Calu3 (cell line): ENCODE data around the gene DHCR24. TPM values are rescaled to one million over a fixed set of nuclear protein-coding genes. Genes with fewer than 3 reads are reported as not detected.

Source experiments
- BruUV-seq: library from RNA; stranded (reverse); fragments of 400-500 nt; replicated peaks from 2 replicates; lab custom pipeline; 2021; lab: Mats Ljungman, UMichigan
- CTCF ChIA-PET: fragments of 300-600 bp; sonication (Branson Sonifier 250); formaldehyde crosslinking; loops from one replicate; lab custom pipeline; 2022; ENCODE audit warnings: antibody characterized with exemption; lab: Charles Lee
- DNase-seq: peaks from one replicate; pipeline ENCODE4 v3.0.0; 2022
- H3K27ac Mint-ChIP-seq: one replicate; pipeline ENCODE4 v1.8.0; 2022; ENCODE audit warnings: mixed read lengths; ENCODE audit not compliant: unreplicated experiment
- H3K27me3 Mint-ChIP-seq: one replicate; pipeline ENCODE4 v1.8.0; 2022; ENCODE audit warnings: mixed read lengths; ENCODE audit not compliant: unreplicated experiment
- H3K36me3 Mint-ChIP-seq: one replicate; pipeline ENCODE4 v1.8.0; 2022; ENCODE audit warnings: mild to moderate bottlenecking, moderate library complexity, mixed read lengths; ENCODE audit not compliant: insufficient read depth, unreplicated experiment
- H3K4me1 Mint-ChIP-seq: one replicate; pipeline ENCODE4 v1.8.0; 2022; ENCODE audit warnings: mild to moderate bottlenecking, low read depth, mixed read lengths; ENCODE audit not compliant: unreplicated experiment
- H3K4me3 Mint-ChIP-seq: one replicate; pipeline ENCODE4 v1.8.0; 2022; ENCODE audit warnings: mild to moderate bottlenecking, low read depth, moderate library complexity, mixed read lengths; ENCODE audit not compliant: unreplicated experiment
- H3K9me3 Mint-ChIP-seq: one replicate; pipeline ENCODE4 v1.8.0; 2022; ENCODE audit warnings: low read depth, mixed read lengths; ENCODE audit not compliant: unreplicated experiment
- CTCF ChIP-seq: fragments of 200-600 bp; IDR thresholded peaks from one replicate; pipeline ENCODE4 v1.8.0; 2022; ENCODE audit warnings: antibody characterized with exemption; ENCODE audit not compliant: unreplicated experiment
- intact Hi-C: fragments of 100-400 bp; cut with micrococcal nuclease; formaldehyde crosslinking; loops from one replicate; pipeline ENCODE4 v1.10.0; 2022; ENCODE audit not compliant: unreplicated experiment
- total RNA-seq: library from RNA; stranded (reverse); gene quantifications from 2 replicates; pipeline ENCODE4 v1.2.3, GENCODE V29; 2022

Gene DHCR24
- total RNA-seq, 1 experiment from 2014 or later: 469 TPM

DNA sequence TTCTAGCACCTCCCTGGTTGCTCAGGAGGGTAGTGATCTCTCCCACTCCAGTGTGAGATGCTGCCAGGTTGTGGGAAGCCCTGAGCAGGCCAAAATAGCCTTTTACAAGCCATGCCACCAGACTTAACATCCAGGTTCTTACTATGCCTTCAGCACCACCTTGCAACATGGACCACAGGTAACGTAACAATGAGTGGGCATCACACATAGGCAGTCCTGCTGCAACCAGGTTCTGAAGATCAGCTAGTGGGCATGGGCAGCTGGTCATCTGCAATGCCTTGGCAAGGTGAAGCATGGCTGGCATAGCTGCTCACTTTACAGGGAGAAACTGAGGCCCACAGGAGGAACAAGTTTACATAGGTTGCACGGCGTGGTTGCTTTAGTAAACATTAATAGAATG lies 40.7 kb downstream of the DHCR24 start:
- Mint-ChIP-seq H3K4me1 (peaks cover 13% of the 10 kb centered on the region), H3K9me3 (no peaks in the 10 kb centered on the region), H3K27me3 (no peaks in the 10 kb centered on the region), H3K27ac (no peak overlapping the region), H3K36me3 (peaks cover 46% of the 10 kb centered on the region), H3K4me3 (no peak overlapping the region)
- TF ChIP-seq CTCF: no peak
- CTCF ChIA-PET: no interaction called here
- no TSS peak for BruUV-seq
- no peak for DNase-seq
- intact Hi-C loops: no loop called here

GRCh38 chr1:54845772-54846171 lies 41.2 kb downstream of the DHCR24 start:
- H3K27ac Mint-ChIP-seq: no peak overlapping the region
- H3K36me3 Mint-ChIP-seq: peaks cover 44% of the 10 kb centered on the region
- peaks cover 11% of the 10 kb centered on the region for H3K4me1 Mint-ChIP-seq
- H3K27me3 Mint-ChIP-seq: no peaks in the 10 kb centered on the region
- CTCF ChIA-PET: no interaction called here
- BruUV-seq: no TSS peak
- intact Hi-C loops: no loop called here
- H3K9me3 Mint-ChIP-seq: no peaks in the 10 kb centered on the region
- no peak for TF ChIP-seq CTCF
- no peak overlapping the region for H3K4me3 Mint-ChIP-seq
- DNase-seq: no peak

DNA sequence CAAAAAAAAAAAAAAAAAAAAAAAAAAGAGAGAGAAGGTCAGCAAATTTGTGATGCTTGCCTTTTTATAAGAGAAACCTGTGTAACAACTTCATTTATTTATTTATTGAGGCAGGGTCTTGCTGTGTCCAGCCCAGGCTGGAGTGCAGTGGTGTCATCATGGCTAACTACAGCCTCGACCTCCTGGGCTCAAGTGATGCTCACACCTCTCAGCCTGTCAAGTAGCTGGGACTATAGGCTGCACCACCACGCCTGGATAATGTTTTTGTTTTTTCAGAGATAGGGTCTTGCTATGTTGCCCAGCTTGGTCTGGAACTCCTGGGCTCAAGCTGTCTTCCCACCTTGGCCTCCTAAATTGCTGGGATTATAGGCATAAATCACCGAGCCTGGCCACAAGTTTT lies 42.4 kb downstream of the DHCR24 start:
- BruUV-seq: no TSS peak
- no peak overlapping the region for H3K27ac Mint-ChIP-seq
- no peak for TF ChIP-seq CTCF
- intact Hi-C loops: no loop called here
- peaks cover 35% of the 10 kb centered on the region for H3K36me3 Mint-ChIP-seq
- H3K4me1 Mint-ChIP-seq: no peaks in the 10 kb centered on the region
- no peak overlapping the region for H3K4me3 Mint-ChIP-seq
- CTCF ChIA-PET: interaction anchor here (0.7 kb wide), 2 partner anchors 12 to 14 kb away, joined by 3 read pairs; no protein-coding TSS in a partner anchor
- no peaks in the 10 kb centered on the region for H3K9me3 Mint-ChIP-seq
- no peaks in the 10 kb centered on the region for H3K27me3 Mint-ChIP-seq
- no peak for DNase-seq

DNA sequence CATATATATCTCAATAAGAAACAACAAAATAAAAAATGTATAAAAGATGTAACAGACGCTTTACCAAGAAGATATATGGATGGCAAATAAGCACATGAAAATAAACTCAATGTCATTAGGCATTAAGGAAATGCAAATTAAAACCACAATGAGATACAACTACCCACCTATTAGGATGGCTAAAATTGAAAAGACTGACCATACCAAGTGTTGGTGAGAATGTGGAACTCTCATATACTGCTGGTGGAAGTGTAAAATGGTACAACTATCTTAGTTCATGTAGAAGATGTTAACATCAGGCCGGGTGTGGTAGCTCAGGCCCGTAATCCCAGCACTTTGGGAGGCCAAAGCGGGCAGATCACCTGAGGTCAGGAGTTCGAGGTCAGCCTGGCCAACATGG lies 43.5 kb downstream of the DHCR24 start:
- DNase-seq: no peak
- H3K4me3 Mint-ChIP-seq: no peak overlapping the region
- TF ChIP-seq CTCF: no peak
- no peaks in the 10 kb centered on the region for H3K9me3 Mint-ChIP-seq
- H3K27me3 Mint-ChIP-seq: no peaks in the 10 kb centered on the region
- no TSS peak for BruUV-seq
- intact Hi-C loops: no loop called here
- H3K27ac Mint-ChIP-seq: no peak overlapping the region
- H3K36me3 Mint-ChIP-seq: peaks cover 23% of the 10 kb centered on the region
- H3K4me1 Mint-ChIP-seq: no peaks in the 10 kb centered on the region
- CTCF ChIA-PET: no interaction called here

DNA sequence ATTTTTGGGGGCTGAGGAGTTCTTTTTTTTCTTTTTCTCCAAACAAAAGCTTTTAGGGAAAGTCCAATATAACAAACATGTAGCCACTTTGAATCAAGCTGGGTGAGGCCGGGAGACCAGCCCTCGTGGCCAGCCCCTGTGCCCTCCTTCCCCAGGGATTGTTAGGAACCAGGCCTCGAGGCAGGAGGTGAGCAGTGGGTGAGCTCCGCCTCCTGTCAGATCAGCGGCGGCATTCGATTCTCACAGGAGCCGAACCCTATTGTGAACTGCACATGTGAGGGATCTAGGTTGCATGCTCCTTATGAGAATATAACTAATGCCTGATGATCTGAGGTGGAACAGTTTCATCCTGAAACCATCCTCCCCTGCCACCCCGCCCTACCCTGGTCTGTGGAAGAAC lies 44.0 kb downstream of the DHCR24 start:
- no peak overlapping the region for H3K27ac Mint-ChIP-seq
- no TSS peak for BruUV-seq
- no peak for DNase-seq

More for the DNA sequence above, 44.0 kb downstream of the DHCR24 start:
- intact Hi-C loops: no loop called here
- H3K4me3 Mint-ChIP-seq: no peak overlapping the region
- no peaks in the 10 kb centered on the region for H3K9me3 Mint-ChIP-seq
- TF ChIP-seq CTCF: no peak
- H3K36me3 Mint-ChIP-seq: peaks cover 21% of the 10 kb centered on the region
- no peaks in the 10 kb centered on the region for H3K4me1 Mint-ChIP-seq
- no peaks in the 10 kb centered on the region for H3K27me3 Mint-ChIP-seq
- CTCF ChIA-PET: no interaction called here
